ENCODE measurements around the gene CAMK1D.

Gene CAMK1D

DNA sequence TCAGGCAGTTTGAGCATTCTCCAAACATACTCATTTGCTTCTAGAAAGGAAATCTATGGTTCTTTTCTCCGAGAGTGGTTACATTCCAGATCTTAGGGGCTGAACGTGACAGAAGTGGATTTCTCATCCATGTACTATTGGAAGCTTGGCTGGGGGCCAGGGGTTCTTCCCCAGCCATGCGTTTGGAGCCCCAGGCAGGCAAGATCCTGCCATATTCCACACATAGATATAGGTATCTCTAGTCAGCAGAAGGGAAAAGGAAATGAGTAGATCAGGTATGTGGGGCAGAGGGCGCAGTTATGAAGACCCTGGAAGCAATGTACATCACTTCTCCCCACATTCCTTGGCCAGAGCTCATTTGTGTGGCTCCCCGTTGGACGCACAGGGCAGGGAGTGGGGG is 352.3 kb downstream of the CAMK1D start (continued):
- TF ChIP-seq, protein P1, sequence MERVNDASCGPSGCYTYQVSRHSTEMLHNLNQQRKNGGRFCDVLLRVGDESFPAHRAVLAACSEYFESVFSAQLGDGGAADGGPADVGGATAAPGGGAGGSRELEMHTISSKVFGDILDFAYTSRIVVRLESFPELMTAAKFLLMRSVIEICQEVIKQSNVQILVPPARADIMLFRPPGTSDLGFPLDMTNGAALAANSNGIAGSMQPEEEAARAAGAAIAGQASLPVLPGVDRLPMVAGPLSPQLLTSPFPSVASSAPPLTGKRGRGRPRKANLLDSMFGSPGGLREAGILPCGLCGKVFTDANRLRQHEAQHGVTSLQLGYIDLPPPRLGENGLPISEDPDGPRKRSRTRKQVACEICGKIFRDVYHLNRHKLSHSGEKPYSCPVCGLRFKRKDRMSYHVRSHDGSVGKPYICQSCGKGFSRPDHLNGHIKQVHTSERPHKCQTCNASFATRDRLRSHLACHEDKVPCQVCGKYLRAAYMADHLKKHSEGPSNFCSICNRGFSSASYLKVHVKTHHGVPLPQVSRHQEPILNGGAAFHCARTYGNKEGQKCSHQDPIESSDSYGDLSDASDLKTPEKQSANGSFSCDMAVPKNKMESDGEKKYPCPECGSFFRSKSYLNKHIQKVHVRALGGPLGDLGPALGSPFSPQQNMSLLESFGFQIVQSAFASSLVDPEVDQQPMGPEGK (CRISPR knock-in tag; IDR thresholded peaks at IDR 0.05; ENCODE audit: borderline replicate concordance), result no peak

DNA sequence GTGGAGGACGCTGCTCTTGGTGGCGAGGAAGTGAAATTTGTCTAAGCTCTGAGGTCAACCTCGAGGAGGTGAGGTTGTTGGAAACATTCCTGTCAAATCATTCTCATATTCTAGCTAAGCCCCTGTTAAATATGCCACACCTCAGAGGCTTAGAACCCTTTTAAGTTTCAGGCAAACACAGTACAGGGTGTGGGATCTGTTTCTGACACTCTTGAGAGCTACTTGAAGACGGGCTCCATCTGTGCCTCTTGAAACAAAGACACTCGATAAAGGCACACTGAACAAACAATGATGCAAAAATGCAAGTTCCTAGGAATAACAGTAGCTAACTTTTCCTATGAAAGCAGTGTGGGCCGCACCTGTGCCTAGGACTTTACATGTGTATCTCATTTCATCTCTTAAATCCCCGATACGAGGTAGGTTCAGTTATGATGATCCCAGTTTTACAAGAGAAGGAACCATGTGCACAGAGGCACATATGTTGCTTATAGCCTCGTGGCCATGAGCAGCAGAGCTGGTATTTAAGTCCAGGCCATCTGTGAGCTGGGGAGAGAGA is 352.9 kb downstream of the CAMK1D start:
- ATAC-seq, result no peak
- TF ChIP-seq, protein P2, sequence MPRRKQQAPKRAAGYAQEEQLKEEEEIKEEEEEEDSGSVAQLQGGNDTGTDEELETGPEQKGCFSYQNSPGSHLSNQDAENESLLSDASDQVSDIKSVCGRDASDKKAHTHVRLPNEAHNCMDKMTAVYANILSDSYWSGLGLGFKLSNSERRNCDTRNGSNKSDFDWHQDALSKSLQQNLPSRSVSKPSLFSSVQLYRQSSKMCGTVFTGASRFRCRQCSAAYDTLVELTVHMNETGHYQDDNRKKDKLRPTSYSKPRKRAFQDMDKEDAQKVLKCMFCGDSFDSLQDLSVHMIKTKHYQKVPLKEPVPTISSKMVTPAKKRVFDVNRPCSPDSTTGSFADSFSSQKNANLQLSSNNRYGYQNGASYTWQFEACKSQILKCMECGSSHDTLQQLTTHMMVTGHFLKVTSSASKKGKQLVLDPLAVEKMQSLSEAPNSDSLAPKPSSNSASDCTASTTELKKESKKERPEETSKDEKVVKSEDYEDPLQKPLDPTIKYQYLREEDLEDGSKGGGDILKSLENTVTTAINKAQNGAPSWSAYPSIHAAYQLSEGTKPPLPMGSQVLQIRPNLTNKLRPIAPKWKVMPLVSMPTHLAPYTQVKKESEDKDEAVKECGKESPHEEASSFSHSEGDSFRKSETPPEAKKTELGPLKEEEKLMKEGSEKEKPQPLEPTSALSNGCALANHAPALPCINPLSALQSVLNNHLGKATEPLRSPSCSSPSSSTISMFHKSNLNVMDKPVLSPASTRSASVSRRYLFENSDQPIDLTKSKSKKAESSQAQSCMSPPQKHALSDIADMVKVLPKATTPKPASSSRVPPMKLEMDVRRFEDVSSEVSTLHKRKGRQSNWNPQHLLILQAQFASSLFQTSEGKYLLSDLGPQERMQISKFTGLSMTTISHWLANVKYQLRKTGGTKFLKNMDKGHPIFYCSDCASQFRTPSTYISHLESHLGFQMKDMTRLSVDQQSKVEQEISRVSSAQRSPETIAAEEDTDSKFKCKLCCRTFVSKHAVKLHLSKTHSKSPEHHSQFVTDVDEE (CRISPR knock-in tag; IDR thresholded peaks at IDR 0.05), result no peak
- TF ChIP-seq ZNF565 (CRISPR knock-in tag; conservative IDR thresholded peaks at IDR 0.05; ENCODE audit: low read depth) (no peak), OSR1 (CRISPR knock-in tag; IDR thresholded peaks at IDR 0.05) (no peak), GLIS3 (CRISPR knock-in tag; IDR thresholded peaks at IDR 0.05) (no peak), SNAI2 (CRISPR knock-in tag; IDR thresholded peaks at IDR 0.05) (no peak), ZNF8 (CRISPR knock-in tag; IDR thresholded peaks at IDR 0.05) (no peak), BACH2 (CRISPR knock-in tag; IDR thresholded peaks at IDR 0.05; ENCODE audit: borderline replicate concordance) (no peak), TCF4 (CRISPR knock-in tag; IDR thresholded peaks at IDR 0.05; ENCODE audit: borderline replicate concordance) (no peak), ZC3H10 (CRISPR knock-in tag; IDR thresholded peaks at IDR 0.05) (no peak), ISL1 (CRISPR knock-in tag; IDR thresholded peaks at IDR 0.05) (no peak), ZFP30 (CRISPR knock-in tag; IDR thresholded peaks at IDR 0.05) (no peak), TOX (CRISPR knock-in tag; IDR thresholded peaks at IDR 0.05; ENCODE audit: borderline replicate concordance) (no peak), ZNF70 (CRISPR knock-in tag; IDR thresholded peaks at IDR 0.05) (no peak), ZFP3 (CRISPR knock-in tag; IDR thresholded peaks at IDR 0.05) (no peak), ESRRG (CRISPR knock-in tag; IDR thresholded peaks at IDR 0.05) (no peak)
- TF ChIP-seq, protein P1 (CRISPR knock-in tag; IDR thresholded peaks at IDR 0.05; ENCODE audit: borderline replicate concordance), result no peak

DNA sequence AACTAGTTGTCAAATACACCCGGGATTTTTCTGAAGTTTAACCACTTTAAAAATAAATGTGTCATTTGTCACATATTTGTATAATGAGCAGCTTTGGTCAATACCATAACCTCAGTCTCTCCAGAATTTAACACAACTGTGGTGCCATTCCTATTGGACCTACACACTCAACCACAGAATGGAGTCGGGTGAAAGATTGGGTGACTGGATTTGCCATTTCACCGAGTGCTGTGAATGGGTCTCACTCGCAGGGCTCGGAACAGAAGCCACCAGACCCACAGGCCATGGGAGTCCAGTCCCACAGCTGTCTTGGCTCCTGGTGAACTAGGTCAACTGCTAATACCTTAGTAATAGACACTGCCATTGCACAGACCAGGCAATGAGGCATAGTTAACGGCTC is 353.8 kb downstream of the CAMK1D start:
- TF ChIP-seq, protein P3, sequence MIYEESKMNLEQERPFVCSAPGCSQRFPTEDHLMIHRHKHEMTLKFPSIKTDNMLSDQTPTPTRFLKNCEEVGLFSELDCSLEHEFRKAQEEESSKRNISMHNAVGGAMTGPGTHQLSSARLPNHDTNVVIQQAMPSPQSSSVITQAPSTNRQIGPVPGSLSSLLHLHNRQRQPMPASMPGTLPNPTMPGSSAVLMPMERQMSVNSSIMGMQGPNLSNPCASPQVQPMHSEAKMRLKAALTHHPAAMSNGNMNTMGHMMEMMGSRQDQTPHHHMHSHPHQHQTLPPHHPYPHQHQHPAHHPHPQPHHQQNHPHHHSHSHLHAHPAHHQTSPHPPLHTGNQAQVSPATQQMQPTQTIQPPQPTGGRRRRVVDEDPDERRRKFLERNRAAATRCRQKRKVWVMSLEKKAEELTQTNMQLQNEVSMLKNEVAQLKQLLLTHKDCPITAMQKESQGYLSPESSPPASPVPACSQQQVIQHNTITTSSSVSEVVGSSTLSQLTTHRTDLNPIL (CRISPR knock-in tag; IDR thresholded peaks at IDR 0.05; ENCODE audit: low read depth), result no peak
- TF ChIP-seq ESRRG (CRISPR knock-in tag; IDR thresholded peaks at IDR 0.05) (no peak), TOX (CRISPR knock-in tag; IDR thresholded peaks at IDR 0.05; ENCODE audit: borderline replicate concordance) (no peak)
- TF ChIP-seq, protein P2 (CRISPR knock-in tag; IDR thresholded peaks at IDR 0.05), result no peak
- no peak for ATAC-seq

DNA sequence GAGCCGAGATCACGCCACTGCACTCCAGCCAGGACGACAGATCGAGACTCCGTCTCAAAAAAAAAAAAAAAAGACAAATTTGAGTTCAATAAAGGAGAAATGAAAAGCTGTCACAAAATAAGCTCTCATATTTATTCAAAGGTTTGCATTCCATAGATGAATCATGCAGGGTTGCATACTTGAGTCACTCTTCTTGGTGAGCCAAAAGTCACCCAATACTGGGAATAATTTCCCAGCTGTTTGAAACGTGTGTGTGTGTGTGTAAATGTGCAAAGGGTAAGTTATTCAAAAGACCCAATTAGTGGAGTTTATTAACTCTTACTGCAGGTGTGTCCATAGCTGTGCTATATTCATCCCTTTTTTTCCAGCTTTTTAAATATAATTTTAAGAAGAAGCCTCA is 354.5 kb downstream of the CAMK1D start:
- peak; percentile 23; the same call in 2 of the 3 replicates for ATAC-seq
- TF ChIP-seq, protein P1 (CRISPR knock-in tag; IDR thresholded peaks at IDR 0.05; ENCODE audit: borderline replicate concordance), result no peak
- no peak for TF ChIP-seq PPARA (CRISPR knock-in tag; IDR thresholded peaks at IDR 0.05; ENCODE audit: borderline replicate concordance)
- TF ChIP-seq ZFP3 (CRISPR knock-in tag; IDR thresholded peaks at IDR 0.05), result no peak
- TF ChIP-seq ZFP30 (CRISPR knock-in tag; IDR thresholded peaks at IDR 0.05), result no peak
- no peak for TF ChIP-seq ZNF565 (CRISPR knock-in tag; conservative IDR thresholded peaks at IDR 0.05; ENCODE audit: low read depth)

Measured in SK-N-SH treated with all-trans-retinoic acid at 6 μM for 48 hours (cell line).